HepG2 (cell line): ENCODE results near the gene ZMYND8. TPM values are rescaled to one million over a fixed set of nuclear protein-coding genes. Genes with fewer than 3 reads are reported as not detected.

ENCODE experiments used
- ATAC-seq: fragments of 200-7000 bp; cut with Tn5 transposase; 3 replicates; pipeline ENCODE4 v1.9.1; 2020; ENCODE audit warnings: mild to moderate bottlenecking, moderate library complexity
- BruUV-seq: library from RNA; stranded (reverse); fragments of 400-500 nt; replicated peaks from 2 replicates; lab custom pipeline; 2021; lab: Mats Ljungman, UMichigan
- CTCF ChIA-PET: fragments of 300-600 bp; formaldehyde crosslinking; extraction: SDS; loops from one replicate; lab custom pipeline; 2021; ENCODE audit warnings: low total read pairs, inconsistent platforms, low intra/inter-chr PET ratio; lab: Yijun Ruan, JAX
- POLR2A ChIA-PET: fragments of 350-600 bp; sonication (Branson Sonifier 250); formaldehyde crosslinking; loops from one replicate; lab custom pipeline; 2020; ENCODE audit warnings: antibody characterized with exemption, inconsistent platforms; lab: Yijun Ruan, JAX
- DNase-seq: peaks from one replicate; pipeline ENCODE4 v3.0.0-alpha.2; 2015; ENCODE audit warnings: low spot score
- FAIRE-seq: peaks from 3 replicates; lab custom pipeline; 2011; peaks lifted over from hg19 to GRCh38; lab: Jason Lieb, UNC
- H2AFZ ChIP-seq: one replicate; pipeline ENCODE4 v1.6.1; 2011; ENCODE audit warnings: low read length, inconsistent platforms
- H3K27ac ChIP-seq: fragments of 300-600 bp; 3 replicates; pipeline ENCODE4 v1.8.0; 2011; ENCODE audit warnings: mixed run types, mild to moderate bottlenecking, mixed read lengths, low read length, inconsistent platforms; ENCODE audit not compliant: insufficient read depth; ENCODE audit errors: extremely low read length
- H3K27me3 ChIP-seq, 2 experiments: fragments of 200-600 bp in 1 of 2; 2 replicates in 1 of 2; 3 replicates in 1 of 2; pipeline versions ENCODE4 v1.6.0 to v1.8.0; 2011; ENCODE audit warnings: low read length in 2 of 2, mild to moderate bottlenecking in 2 of 2, moderate library complexity in 2 of 2, inconsistent platforms in 1 of 2; ENCODE audit not compliant: insufficient read depth in 2 of 2, control insufficient read depth in 1 of 2
- H3K36me3 ChIP-seq, 2 experiments: fragments of 200-600 bp in 1 of 2; replicated peaks in 1 of 2; 2 replicates in 1 of 2; 3 replicates in 1 of 2; pipeline versions ENCODE4 v1.5.1 to v1.8.0; 2011; ENCODE audit warnings: low read length in 2 of 2, inconsistent platforms in 1 of 2; ENCODE audit not compliant: insufficient read depth in 2 of 2, control insufficient read depth in 1 of 2
- H3K4me1 ChIP-seq: 2 replicates; pipeline ENCODE4 v1.5.1; 2012; ENCODE audit warnings: low read length, inconsistent platforms; ENCODE audit not compliant: insufficient read depth
- H3K4me2 ChIP-seq: 2 replicates; pipeline ENCODE4 v1.6.0; 2011; ENCODE audit warnings: low read depth, low read length, inconsistent platforms
- H3K4me3 ChIP-seq, 3 experiments: fragments of 200-600 bp in 1 of 3; sonication (generic), shearing (Covaris generic) in 1 of 3; replicated peaks in 1 of 3; 2 replicates each; pipeline ENCODE4 v1.5.1; 2011 to 2016; ENCODE audit warnings: low read length in 3 of 3, inconsistent platforms in 2 of 3, low read depth in 2 of 3, mild to moderate bottlenecking in 2 of 3, control low read depth in 1 of 3, mixed read lengths in 1 of 3; ENCODE audit not compliant: insufficient read depth in 1 of 3
- H3K79me2 ChIP-seq: one replicate; pipeline ENCODE4 v1.6.1; 2011; ENCODE audit warnings: low read length, inconsistent platforms; ENCODE audit not compliant: insufficient read depth
- H3K9ac ChIP-seq: 2 replicates; pipeline ENCODE4 v1.6.0; 2011; ENCODE audit warnings: mild to moderate bottlenecking, low read depth, low read length, inconsistent platforms; ENCODE audit not compliant: insufficient read depth
- H3K9me3 ChIP-seq: 2 replicates; pipeline ENCODE4 v1.5.1; 2012; ENCODE audit warnings: mild to moderate bottlenecking, low read length
- H4K20me1 ChIP-seq: 2 replicates; pipeline ENCODE4 v1.6.0; 2011; ENCODE audit warnings: inconsistent platforms, mild to moderate bottlenecking, low read length, moderate library complexity; ENCODE audit not compliant: insufficient read depth
- ATF7 ChIP-seq, 2 experiments: fragments of 450-650 bp in 1 of 2; sonication (generic) in 1 of 2; formaldehyde crosslinking in 1 of 2; IDR thresholded peaks; 2 replicates each; pipeline versions ENCODE4 v1.4.0 to v1.6.1; 2016 to 2020; ENCODE audit warnings: antibody characterized with exemption in 1 of 2, mild to moderate bottlenecking in 1 of 2, missing genetic modification reagents in 1 of 2
- ETV5 ChIP-seq: IDR thresholded peaks from 2 replicates; pipeline ENCODE4 v1.6.1; 2018; ENCODE audit warnings: missing biosample characterization, missing genetic modification reagents, inconsistent platforms, borderline replicate concordance
- FOXP4 ChIP-seq: sonication (generic); formaldehyde crosslinking; IDR thresholded peaks from 2 replicates; pipeline ENCODE4 v1.4.0; 2020; ENCODE audit warnings: missing genetic modification reagents
- HCFC1 ChIP-seq: fragments of 150-350 bp; IDR thresholded peaks from 2 replicates; pipeline ENCODE4 v1.6.1; 2014; ENCODE audit warnings: low read depth, low read length
- IRF2 ChIP-seq: IDR thresholded peaks from 2 replicates; pipeline ENCODE4 v1.6.1; 2018; ENCODE audit warnings: missing genetic modification reagents, missing compliant biosample characterization
- MTA3 ChIP-seq: sonication (generic); formaldehyde crosslinking; IDR thresholded peaks from 2 replicates; pipeline ENCODE4 v1.4.0; 2020; ENCODE audit warnings: missing genetic modification reagents
- PATZ1 ChIP-seq: sonication (generic); formaldehyde crosslinking; IDR thresholded peaks from 2 replicates; pipeline ENCODE4 v1.4.0; 2020; ENCODE audit warnings: missing genetic modification reagents
- PAWR ChIP-seq: sonication (generic); formaldehyde crosslinking; IDR thresholded peaks from 2 replicates; pipeline ENCODE4 v1.4.0; 2020; ENCODE audit warnings: missing genetic modification reagents, mild to moderate bottlenecking, borderline replicate concordance
- REPIN1 ChIP-seq: sonication (generic); formaldehyde crosslinking; IDR thresholded peaks from 2 replicates; pipeline ENCODE4 v1.8.0; 2022; ENCODE audit warnings: missing genetic modification reagents, low read depth, mild to moderate bottlenecking, borderline replicate concordance
- TAF1 ChIP-seq: sonication (generic); formaldehyde crosslinking; IDR thresholded peaks from 2 replicates; pipeline ENCODE4 v1.4.0; 2020; ENCODE audit warnings: missing genetic modification reagents
- TP53 ChIP-seq: sonication (generic); formaldehyde crosslinking; conservative IDR thresholded peaks from 2 replicates; pipeline ENCODE4 v1.4.0; 2020; ENCODE audit warnings: missing genetic modification reagents
- ZFP36L1 ChIP-seq: sonication (generic); formaldehyde crosslinking; IDR thresholded peaks from 2 replicates; pipeline ENCODE4 v1.8.0; 2022; ENCODE audit warnings: mild to moderate bottlenecking, missing genetic modification reagents, moderate library complexity
- ZFY ChIP-seq: sonication (generic); formaldehyde crosslinking; IDR thresholded peaks from 2 replicates; pipeline ENCODE4 v1.4.0; 2020; ENCODE audit warnings: missing genetic modification reagents
- ZNF30 ChIP-seq: sonication (generic); formaldehyde crosslinking; IDR thresholded peaks from 2 replicates; pipeline ENCODE4 v1.5.0; 2020; ENCODE audit warnings: mild to moderate bottlenecking, missing genetic modification reagents
- ZNF569 ChIP-seq: sonication (generic); formaldehyde crosslinking; IDR thresholded peaks from 2 replicates; pipeline ENCODE4 v1.5.0; 2020; ENCODE audit warnings: mild to moderate bottlenecking, missing genetic modification reagents, moderate library complexity, borderline replicate concordance
- ZNF891 ChIP-seq: sonication (generic); formaldehyde crosslinking; IDR thresholded peaks from 2 replicates; pipeline ENCODE4 v1.5.0; 2020; ENCODE audit warnings: mild to moderate bottlenecking, missing genetic modification reagents
- WGBS: methylation state at CpG from one replicate; pipeline ENCODE4 v1.1.6; 2017; ENCODE audit warnings: low lambda C conversion rate; 5-methylcytosine and 5-hydroxymethylcytosine counted together
- in situ Hi-C: cut with HindIII; loops from 2 replicates; pipeline ENCODE4 v1.10.0; 2017; ENCODE audit warnings: low pct_unique_long_range_greater_than_20kb; ENCODE audit not compliant: extremely low pct_ligation_motif_present
- intact Hi-C: fragments of 100-400 bp; cut with micrococcal nuclease; formaldehyde crosslinking; loops from one replicate; pipeline ENCODE4 v1.10.0; 2022; ENCODE audit not compliant: unreplicated experiment
- polyA plus RNA-seq, 8 experiments: library from polyadenylated mRNA; depleted of rRNA in 3 of 8; stranded (reverse) in 7 of 8; unstranded in 1 of 8; fragments of >200 nt; fragmentation: Illumina TruSeq in 4 of 8; extraction: Trizol in 4 of 8; gene quantifications; 2 replicates each; pipeline versions ENCODE4 v1.2.1 to v1.2.3, GENCODE V29; 2011 to 2016; ENCODE audit warnings: low read depth in 4 of 8, missing spikeins in 1 of 8, mixed read lengths in 1 of 8; ENCODE audit not compliant: insufficient read depth in 1 of 8
- total RNA-seq, 5 experiments: library from RNA; depleted of rRNA; stranded (reverse); fragments of >200 nt; fragmentation: Illumina TruSeq; extraction: Trizol; gene quantifications; 2 replicates each; pipeline ENCODE4 v1.2.3, GENCODE V29; 2016; ENCODE audit warnings: low read depth in 1 of 5

Gene ZMYND8
- total and polyA plus RNA-seq, 2 of the 13 experiments (the other 11 are each of a cell fraction or from before 2014, with no cell fraction given) = 53.9 to 84.7 TPM

GRCh38 chr20:47349365-47350180 is 6.9 kb downstream of the ZMYND8 start (continued):
- no peak for TF ChIP-seq IRF2 (CRISPR knock-in tag)
- no peak for TF ChIP-seq ETV5 (CRISPR knock-in tag)

- WGBS = 75% methylated on average over 8 of the region's 8 CpGs
- Histone ChIP-seq H3K79me2 (peaks cover 100% of the 10 kb centered on the region), H2AFZ (no peak overlapping the region), H3K27me3 (no peaks in the 10 kb centered on the region), H3K27ac (peak overlapping the region; percentile 47), H3K4me1 (peaks cover 98% of the 10 kb centered on the region), H3K4me3 (0 out of 6 replicates have a peak overlapping the region, but pooled peaks of 1 of the 3 experiments have one; percentile 2), H3K9ac (peak overlapping the region; percentile 8; the same call in 1 of the 2 replicates), H3K9me3 (no peaks in the 10 kb centered on the region), H4K20me1 (peaks cover 89% of the 10 kb centered on the region), H3K36me3 (peaks cover 24 to 72% of the 10 kb centered on the region in 2 experiments), H3K4me2 (peak overlapping the region; percentile 91)
- ChIA-PET POLR2A (interaction anchor here (1.0 to 6.7 kb wide), 3 partner anchors 9 to 14 kb away, joined by 3 to 184 read pairs (median 5); partner anchors contain the start of gene ZMYND8), CTCF (no interaction called here)
- intact Hi-C loops = no loop called here
- in situ Hi-C loops = no loop called here
- BruUV-seq = no TSS peak
- no peak for DNase-seq
- ATAC-seq = no peak
- FAIRE-seq = no peak
- TF ChIP-seq REPIN1 (CRISPR knock-in tag) (no peak), FOXP4 (no peak), ZFP36L1 (no peak), TP53 (CRISPR knock-in tag) (no peak), MTA3 (CRISPR knock-in tag) (no peak), ATF7 (IDR thresholded peaks at IDR 0.05) (no peak), ATF7 (CRISPR knock-in tag; IDR thresholded peaks at IDR 0.05) (no peak), ZFY (CRISPR knock-in tag) (no peak), HCFC1 (no peak), PATZ1 (CRISPR knock-in tag) (no peak), PAWR (CRISPR knock-in tag) (no peak), ZNF891 (no peak), ZNF569 (no peak), ZNF30 (CRISPR knock-in tag) (no peak), TAF1 (CRISPR knock-in tag) (0 out of 2 replicates have a peak, but pooled peaks have one; percentile 9)
These were observed 7.9 kb downstream of the ZMYND8 start for GRCh38 chr20:47348539-47349142.
